SH-SY5Y (cell line): ENCODE data around the gene MMS19.

Experiments
- GATA2 ChIP-seq: IDR thresholded peaks from 2 replicates; pipeline ENCODE4 v1.6.1; 2011; ENCODE audit warnings: mild to moderate bottlenecking, low read depth, low read length
- GATA3 ChIP-seq: IDR thresholded peaks from 2 replicates; pipeline ENCODE4 v1.6.1; 2011; ENCODE audit warnings: low read depth, mild to moderate bottlenecking, low read length, moderate library complexity

MMS19 gene

GRCh38 chr10:97445357-97445721 lies 52.9 kb downstream of the MMS19 start:
- TF ChIP-seq GATA2 (no peak), GATA3 (no peak)

- TF ChIP-seq GATA3 (no peak), GATA2 (no peak)
Observed at GRCh38 chr10:97444212-97444611, 54.0 kb downstream of the MMS19 start.

- TF ChIP-seq GATA3 (no peak), GATA2 (no peak)
Observed at GRCh38 chr10:97442277-97442676, 55.9 kb downstream of the MMS19 start.

- TF ChIP-seq GATA2 (no peak), GATA3 (no peak)
Observed at GRCh38 chr10:97435211-97435610, 63.0 kb downstream of the MMS19 start.

GRCh38 chr10:97434557-97434956 lies 63.7 kb downstream of the MMS19 start:
- TF ChIP-seq GATA3, result no peak
- no peak for TF ChIP-seq GATA2

GRCh38 chr10:97434055-97434454 lies 64.2 kb downstream of the MMS19 start:
- TF ChIP-seq GATA3, result no peak

- TF ChIP-seq GATA3 (no peak), GATA2 (no peak)
Observed at GRCh38 chr10:97428572-97428981, 69.6 kb downstream of the MMS19 start.

- TF ChIP-seq GATA3 (no peak), GATA2 (no peak)
Observed at GRCh38 chr10:97427571-97428179, 70.5 kb downstream of the MMS19 start.

- TF ChIP-seq GATA2 (no peak), GATA3 (no peak)
Observed at GRCh38 chr10:97426776-97427570, 71.2 kb downstream of the MMS19 start.

- TF ChIP-seq GATA2 (no peak), GATA3 (no peak)
Observed at GRCh38 chr10:97425964-97426775, 72.1 kb downstream of the MMS19 start, which contains the start of gene PGAM1. Gene PGAM1, plus strand, starts transcription at chr10:97426191. Its CDS starts 117 bp downstream, at chr10:97426308.

GRCh38 chr10:97416565-97416964 lies 81.7 kb downstream of the MMS19 start:
- no peak for TF ChIP-seq GATA3
- no peak for TF ChIP-seq GATA2

- TF ChIP-seq GATA3 (no peak), GATA2 (no peak)
Observed at GRCh38 chr10:97412891-97413304, 85.3 kb downstream of the MMS19 start.

- no peak for TF ChIP-seq GATA2
- TF ChIP-seq GATA3, result no peak
Observed at GRCh38 chr10:97411406-97411805, 86.8 kb downstream of the MMS19 start.

GRCh38 chr10:97408496-97408992 lies 89.7 kb downstream of the MMS19 start:
- TF ChIP-seq GATA2 (no peak), GATA3 (no peak)
